Skin of body (tissue), 2 donors: Measurements from ENCODE around the gene DDRGK1. TPM values are rescaled to one million over a fixed set of nuclear protein-coding genes. Genes with fewer than 3 reads are reported as not detected.
A peak's percentile ranks its signal among the peaks of the same experiment; 100 is the strongest.
"Not testable (repeated sequence)": the region's sequence is repeated elsewhere in the genome, so short reads cannot be mapped to it uniquely, and the experiment has no call there.

Source experiments
- DNase-seq: peaks from one replicate; lab custom pipeline; 2025; lab: John Stamatoyannopoulos, UW
- total RNA-seq: library from RNA; depleted of rRNA; stranded (reverse); fragments of >200 nt; gene quantifications from one replicate; pipeline ENCODE4 v1.2.3, GENCODE V29; 2014

DDRGK1 gene
- total RNA-seq, 1 donor from 2014 or later = 22.4 TPM

GRCh38 chr20:3166338-3166912 is 38.1 kb downstream of the DDRGK1 start:
- DNase-seq = no peak

DNA sequence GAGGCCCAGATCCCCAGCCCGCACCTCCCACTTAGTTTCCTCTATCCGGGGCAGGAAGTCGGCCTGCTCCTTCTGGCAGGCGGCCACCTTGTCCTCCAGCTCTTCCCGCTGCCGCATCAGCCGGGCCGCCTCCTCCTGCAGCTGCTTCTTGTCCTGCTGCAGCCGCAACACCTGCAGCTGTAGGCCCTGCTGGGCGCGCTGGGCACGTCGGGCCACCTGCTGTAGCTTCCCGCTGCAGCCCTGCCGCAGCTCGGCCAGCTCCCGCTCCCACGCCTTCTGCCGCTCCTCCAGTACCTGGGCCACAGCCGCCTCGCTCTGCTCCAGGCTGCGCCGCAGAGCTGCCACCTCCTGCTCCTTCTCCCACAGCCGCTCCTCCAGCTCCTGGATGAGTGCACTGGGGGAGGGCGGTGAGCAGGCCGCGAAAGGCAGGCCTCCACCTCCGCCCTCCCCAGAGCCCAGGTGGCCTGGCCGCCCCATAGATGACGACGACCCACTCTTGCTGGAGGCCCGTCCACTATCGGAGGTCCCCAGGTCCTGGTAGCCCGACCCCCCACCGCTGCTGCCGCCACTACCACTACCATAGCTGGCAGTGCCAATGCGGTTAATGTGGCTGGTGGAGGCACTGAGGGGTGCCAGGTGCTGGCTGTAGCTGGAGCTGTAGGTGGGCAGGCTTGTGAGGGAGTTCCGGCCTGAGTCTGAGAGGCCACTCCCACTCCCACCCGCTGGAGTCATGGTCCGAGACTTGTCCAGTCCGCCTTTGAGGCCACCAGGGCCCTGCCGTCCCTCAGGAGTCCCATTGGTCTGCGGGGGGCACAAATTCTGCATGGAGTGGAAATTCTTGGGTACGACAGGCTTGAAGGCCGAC is 38.8 kb downstream of the DDRGK1 start:
- DNase-seq = peak; percentile 7

DNA sequence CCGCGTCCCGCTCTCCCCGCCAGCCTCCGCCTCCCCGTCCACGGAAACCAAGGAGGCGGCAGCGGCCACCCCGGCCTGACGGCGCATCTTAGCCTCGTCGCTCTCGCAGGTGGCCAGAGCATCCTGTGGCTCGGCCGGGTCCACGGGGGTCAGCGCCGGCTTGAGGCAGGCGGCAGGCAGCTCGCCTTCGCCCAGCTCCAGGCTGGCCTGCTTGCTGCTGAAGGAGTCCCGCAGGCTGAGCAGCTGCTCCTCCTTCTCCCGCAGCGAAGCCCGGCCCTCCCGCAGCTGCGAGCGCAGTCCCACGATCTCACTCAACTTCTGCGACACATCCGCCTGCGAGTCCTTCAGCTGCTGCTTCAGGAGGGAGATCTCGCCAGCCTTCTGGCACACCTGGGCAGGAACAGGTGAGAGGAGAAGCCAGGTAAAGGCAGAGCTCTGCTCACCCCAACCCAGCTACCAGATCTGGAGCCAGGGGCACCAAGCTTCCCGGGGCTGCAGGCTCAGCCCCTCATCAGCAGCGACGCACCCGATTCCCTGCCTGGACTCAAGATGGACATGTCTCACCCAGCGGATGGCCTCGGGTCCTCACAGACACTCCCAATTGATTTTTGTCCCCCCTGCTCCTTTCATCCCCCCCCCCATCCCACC is 39.6 kb downstream of the DDRGK1 start:
- DNase-seq = no peak

DNA sequence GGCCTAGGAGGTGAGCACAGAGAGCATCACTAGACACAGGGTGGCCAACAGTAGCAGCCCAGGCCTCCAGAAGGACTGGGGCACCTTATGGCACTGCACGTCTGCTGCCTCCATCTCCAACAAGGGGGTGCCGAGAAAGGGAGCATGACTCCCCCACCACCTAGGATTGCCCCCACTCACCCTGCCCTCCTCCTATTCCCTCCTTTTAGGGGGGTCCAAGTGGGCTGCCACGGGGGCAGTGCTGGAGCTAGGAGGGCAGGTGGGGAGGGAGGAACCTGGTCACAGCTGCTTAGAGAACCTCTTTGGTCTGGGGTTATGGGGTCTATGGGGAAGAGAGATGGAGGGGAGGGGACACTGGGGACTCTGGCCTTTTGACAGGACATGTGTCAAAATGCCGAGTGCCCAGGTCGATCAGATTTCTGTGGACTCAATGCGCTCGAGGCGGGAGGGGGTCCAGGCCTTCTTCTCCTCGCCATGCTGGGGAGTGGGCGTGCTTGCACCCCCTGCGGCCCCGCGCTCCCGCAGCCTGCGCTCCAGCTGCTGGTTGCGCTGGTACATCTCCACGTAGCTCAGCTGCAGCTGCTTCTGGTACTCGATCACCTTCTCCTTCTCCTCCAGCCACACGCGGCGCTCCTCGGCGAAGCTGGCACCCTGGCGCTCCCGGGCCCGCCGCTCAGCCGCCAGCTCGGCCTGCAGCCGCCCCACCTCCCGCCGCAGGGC is 40.3 kb downstream of the DDRGK1 start:
- no peak for DNase-seq

DNA sequence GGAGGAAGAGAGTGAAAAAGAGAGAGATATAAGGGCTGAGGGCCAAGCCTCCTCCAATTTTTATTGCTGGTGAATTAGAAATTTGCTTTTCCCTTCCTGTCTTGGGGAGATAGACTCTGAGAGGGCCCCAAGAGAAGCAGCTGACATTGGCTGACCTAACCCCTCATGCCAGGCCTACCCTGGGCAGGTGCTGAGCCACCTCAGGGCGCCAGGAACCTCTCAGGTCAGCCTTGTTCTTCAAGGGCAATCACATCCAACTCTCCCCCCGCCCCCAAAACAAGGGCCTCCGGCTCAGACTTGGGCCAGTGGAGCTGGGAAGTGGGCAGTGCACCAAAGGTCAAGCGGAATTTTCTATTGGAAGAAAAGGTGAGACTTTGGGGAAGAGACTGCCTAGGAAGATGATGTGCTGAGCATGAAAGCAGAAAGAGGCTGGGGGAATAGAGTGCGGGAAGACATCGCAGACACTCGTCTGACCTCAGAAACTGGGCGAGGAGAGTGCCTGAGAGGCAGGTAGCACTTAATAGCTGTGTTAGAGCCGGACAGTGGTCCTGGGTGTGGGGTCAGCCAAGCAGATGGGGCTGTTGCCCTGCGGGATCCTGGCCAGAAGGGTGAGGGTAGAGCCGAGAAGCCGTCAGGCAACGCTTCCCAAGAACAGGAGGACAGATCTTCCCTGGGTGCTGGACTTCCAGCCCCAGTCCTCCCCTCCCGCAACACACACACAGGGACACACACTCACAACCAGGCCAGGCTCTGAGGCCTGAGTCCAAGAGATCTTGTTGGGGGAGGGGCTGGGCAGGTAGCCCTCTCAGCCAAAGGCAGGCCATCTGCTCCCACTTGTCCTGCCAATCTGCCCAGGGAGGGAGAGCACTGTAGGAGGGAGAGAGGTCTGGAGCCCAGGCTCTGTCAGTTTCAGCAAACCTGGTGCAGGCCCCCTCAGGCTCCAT is 41.1 kb downstream of the DDRGK1 start:
- no peak for DNase-seq

- DNase-seq = no peak
These were observed 42.3 kb downstream of the DDRGK1 start for GRCh38 chr20:3162080-3162611.

GRCh38 chr20:3161316-3162079 is 43.0 kb downstream of the DDRGK1 start:
- no peak for DNase-seq

DNA sequence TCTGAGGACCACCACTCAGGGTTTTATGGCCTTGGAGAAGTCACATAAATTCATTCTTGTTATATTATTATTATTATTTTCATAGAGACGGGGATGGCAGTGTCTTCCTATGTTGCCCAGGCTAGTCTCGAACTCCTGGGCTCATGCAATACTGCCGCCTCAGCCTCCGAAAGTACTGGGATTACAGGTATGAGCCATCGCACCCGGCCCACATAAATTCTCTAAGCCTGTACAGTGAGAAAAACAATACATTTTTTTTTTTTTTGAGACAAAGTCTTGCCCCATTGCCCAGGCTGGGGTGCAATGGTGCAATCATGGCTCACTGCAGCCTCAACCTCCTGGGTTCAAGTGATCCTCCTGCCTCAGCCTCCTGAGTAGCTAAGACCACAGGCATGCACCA is 44.1 kb downstream of the DDRGK1 start:
- DNase-seq = no peak

- DNase-seq = peak; percentile 32
These were observed 45.5 kb downstream of the DDRGK1 start for GRCh38 chr20:3158968-3159431.

DNA sequence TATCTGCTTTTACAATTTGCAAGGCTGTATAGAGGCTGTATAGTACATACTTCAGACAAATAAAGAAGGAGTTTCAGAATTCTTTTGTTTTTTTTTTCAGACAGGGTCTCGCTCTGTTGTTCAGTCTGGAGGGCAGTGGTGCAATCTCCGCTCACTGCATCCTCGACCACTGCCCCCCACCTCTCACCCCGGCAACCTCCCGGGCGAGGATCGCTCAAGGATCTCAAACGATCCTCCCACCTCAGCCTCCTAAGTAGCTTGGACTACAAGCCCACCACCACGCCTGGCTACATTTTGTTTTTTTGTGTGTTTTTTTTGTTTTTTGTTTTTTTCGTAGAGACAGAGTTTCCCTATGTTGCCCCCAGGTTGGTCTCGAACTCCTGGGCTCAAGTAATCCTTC is 46.7 kb downstream of the DDRGK1 start:
- DNase-seq = no peak

DNA sequence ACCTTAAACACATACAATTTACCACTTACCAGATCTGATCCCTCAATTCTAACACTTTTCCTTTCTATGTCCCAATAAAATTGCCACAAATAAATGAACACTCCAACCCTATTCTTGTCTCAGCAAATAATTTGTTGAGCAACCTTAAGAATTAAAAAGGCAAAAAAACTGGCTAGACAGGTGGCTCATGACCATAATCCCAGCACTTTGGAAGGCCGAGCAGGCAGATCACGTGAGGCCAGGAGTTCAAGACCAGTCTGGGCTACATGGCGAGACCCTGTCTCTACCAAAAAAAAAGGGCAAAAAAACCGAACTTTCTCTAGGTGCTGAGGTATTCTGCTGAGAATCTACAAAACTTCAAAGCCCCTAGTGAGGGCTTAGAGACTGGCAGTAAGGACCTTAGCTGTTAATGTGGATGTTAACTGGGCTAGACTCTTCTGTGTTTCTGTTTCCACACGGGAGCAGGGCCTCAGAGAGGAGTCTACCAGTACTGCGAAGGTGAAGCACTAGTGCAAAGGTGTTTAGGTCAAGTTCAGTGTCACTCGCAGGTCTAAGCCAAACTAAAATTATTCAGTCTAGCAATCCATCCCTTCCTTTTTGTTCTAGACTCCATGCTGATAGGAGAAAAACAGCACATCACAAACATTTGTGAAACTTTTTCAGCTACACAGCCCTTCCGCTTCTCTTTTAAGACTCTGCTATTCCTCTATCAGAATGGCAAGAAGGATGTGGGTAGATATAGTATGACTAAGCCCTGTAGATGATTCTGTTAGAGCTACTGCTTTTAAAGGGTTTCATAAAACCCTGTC is 47.5 kb downstream of the DDRGK1 start:
- DNase-seq = no peak

GRCh38 chr20:3152057-3152644 is 52.3 kb downstream of the DDRGK1 start:
- not testable (repeated sequence) for DNase-seq

DNA sequence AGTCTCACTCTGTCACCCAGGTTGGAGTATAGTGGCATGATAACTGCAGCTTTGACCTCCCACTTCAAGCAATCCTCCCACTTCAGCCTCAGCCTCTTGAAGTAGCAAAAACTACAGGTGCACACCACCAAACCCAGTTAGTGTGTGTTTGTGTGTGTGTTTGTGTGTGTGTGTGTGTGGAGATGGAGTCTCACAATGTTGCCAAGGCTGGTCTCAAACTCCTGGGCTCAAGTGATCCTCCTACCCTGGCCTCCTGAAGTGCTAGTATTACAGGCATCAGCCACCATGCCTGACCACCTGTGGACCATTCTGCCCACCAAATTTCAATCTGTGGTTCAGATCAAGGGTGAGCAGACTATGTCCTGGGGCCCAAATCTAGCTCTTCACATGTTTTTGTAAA is 53.6 kb downstream of the DDRGK1 start:
- DNase-seq = no peak

DNA sequence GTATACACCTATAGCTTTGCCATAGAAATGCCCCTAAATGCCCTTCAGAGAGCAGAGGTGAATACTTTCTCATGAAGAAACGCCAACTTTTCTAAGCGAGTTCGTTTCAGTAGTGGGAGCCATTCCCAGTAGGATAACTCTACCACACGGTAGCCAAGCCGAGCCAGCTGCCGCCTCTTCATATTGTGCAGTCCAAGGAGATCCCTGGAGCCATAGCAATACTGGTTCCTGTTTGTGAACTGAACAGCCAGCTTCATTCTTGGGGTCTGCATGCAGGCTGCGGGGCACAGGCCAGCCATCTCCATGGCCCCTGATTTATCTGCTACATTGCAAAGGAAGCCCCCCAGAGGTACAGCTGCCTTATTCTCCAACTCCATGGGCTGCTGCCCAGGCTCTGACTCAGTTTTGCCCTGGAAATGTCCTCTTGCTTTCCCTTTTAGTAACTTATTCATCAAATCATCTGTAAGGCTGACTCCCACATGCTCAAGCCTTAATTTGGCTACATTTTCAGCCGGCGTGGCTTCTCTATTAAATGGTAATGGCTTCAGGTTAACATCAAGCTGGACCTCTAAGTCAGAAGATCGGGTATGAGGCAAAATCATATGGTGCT is 57.6 kb downstream of the DDRGK1 start:
- DNase-seq = no peak

DNA sequence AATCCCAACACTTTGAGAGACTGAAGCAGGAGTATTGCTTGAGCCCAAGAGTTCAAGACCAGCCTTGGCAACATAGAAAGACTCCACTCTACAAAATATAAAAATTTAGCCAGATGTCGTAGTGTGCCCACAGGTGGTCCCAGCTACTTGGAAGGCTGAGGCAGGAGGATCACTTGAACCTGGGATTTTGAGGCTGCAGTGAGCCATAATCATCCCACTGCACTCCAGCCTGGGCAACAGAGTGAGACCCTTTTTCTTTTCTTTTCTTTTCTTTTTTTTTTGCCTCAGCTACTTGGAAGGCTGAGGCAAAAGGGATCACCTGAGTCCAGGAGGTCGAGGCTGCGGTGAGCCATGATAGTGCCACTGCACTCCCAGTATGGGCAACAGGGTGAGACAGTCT is 62.7 kb downstream of the DDRGK1 start:
- DNase-seq = no peak
